Subcutaneous adipose tissue (tissue), 4 donors: ENCODE results near the gene CTAGE1. TPM values are rescaled to one million over a fixed set of nuclear protein-coding genes. Genes with fewer than 3 reads are reported as not detected.

Source experiments
- total RNA-seq, 4 donors: library from RNA; depleted of rRNA; stranded (reverse); fragments of >200 nt; gene quantifications; one replicate each; pipeline ENCODE4 v1.1.0, GENCODE V29; 2016
- TF ChIP-seq, protein P1 (sequence below): fragments of 450-650 bp; IDR thresholded peaks from one replicate; pipeline ENCODE4 v1.5.1; 2016; ENCODE audit warnings: low read depth, mild to moderate bottlenecking, control low read depth, antibody characterized with exemption, moderate library complexity

CTAGE1 gene
- total RNA-seq, 4 donors from 2014 or later: not detected

DNA sequence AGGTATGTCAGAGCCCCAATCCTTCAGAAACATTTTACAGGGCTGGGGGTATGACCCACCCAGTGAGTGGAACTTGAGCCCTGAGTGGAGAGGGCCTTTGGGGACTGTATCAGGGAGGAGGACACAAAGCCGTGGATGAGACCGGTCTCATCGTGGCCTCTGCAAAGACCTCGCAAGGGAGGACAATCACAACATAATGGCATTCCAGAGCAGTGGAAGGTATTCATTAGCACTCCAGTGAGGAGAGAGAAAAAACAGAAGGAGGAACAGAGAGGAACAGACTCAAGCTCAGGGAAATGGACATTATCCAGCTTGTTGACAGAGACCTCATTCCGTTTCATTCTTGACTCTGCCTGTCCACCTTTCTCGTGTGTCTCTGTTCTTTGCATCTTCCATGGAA lies 38.8 kb upstream of the CTAGE1 start:
- TF ChIP-seq, protein P1, sequence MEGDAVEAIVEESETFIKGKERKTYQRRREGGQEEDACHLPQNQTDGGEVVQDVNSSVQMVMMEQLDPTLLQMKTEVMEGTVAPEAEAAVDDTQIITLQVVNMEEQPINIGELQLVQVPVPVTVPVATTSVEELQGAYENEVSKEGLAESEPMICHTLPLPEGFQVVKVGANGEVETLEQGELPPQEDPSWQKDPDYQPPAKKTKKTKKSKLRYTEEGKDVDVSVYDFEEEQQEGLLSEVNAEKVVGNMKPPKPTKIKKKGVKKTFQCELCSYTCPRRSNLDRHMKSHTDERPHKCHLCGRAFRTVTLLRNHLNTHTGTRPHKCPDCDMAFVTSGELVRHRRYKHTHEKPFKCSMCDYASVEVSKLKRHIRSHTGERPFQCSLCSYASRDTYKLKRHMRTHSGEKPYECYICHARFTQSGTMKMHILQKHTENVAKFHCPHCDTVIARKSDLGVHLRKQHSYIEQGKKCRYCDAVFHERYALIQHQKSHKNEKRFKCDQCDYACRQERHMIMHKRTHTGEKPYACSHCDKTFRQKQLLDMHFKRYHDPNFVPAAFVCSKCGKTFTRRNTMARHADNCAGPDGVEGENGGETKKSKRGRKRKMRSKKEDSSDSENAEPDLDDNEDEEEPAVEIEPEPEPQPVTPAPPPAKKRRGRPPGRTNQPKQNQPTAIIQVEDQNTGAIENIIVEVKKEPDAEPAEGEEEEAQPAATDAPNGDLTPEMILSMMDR: no peak

GRCh38 chr18:22456116-22456480 lies 38.4 kb upstream of the CTAGE1 start:
- TF ChIP-seq, protein P1: no peak

DNA sequence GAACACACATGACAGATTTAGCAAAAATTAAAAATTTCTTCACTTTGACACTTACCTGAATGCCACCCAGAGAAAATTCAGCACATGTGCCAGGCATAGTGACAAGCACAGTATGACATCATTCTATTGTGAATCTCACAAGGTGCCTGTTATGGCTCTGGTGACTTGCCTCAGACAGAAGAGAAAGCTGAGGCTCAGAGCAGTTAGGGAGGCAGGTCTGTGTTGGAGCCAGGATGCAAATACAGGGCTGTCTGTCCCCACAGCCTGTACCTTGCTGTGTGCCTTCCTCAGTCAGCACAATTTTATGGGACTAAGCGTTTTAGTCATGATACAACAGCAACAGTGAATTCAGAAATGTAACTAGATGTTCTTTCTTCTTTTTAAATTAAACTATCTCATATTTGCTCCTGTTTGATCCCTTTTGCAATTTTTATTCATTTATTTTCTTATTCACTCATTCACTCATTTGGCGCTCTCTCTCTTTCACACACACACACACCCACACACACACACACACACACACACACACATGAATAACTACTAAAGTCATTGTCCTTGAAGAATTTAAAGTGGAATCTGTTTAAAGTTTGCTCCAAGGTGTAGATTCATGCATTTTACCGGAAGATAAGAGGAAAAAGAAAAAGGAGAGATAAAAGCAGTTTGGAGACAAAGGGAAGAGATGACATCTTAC lies 37.9 kb upstream of the CTAGE1 start:
- TF ChIP-seq, protein P1: no peak

- TF ChIP-seq, protein P1: no peak
These were observed 35.6 kb upstream of the CTAGE1 start for GRCh38 chr18:22453315-22453714.

DNA sequence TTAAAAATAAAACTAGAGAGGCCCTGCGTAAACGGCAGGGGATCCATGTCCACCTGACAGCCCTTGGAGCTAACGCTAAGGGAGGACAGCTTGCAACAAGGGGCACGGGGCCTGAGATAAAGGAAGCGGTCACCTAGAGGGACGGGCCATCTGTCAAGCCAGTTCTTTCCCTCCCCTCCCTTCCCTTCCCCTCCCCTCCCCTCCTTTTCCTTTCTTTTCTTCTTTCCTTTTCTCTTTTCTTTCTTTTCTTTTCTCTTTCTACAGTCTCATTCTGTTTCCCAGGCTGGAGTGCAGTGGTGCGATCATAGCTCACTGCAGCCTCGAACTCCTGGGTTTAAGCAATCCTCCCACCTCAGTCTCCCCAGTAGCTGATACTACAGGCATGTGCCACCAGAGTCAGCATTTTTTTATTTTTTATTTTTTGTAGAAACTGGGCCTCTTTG lies 34.5 kb upstream of the CTAGE1 start:
- TF ChIP-seq, protein P1: no peak

- TF ChIP-seq, protein P1: no peak
These were observed 34.1 kb upstream of the CTAGE1 start for GRCh38 chr18:22451796-22452195.

DNA sequence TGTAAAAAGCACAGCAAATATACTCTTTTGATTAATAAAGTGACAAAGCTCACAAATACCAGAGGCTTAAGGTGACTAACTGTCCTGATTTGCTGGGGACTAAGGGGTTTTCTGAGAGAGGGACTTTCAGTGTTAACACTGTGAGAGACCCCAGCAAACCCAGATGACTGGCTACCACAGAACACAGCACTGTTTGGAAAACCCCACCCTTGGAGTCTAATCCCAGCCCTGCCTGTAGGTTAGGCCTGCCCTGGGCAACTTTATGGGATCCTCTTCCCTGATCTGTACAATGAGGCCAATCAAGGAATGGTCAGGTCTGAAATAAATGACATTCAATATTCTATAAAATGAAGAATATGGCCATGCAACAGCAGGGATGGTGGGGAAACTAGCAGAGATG lies 30.5 kb upstream of the CTAGE1 start:
- TF ChIP-seq, protein P1: no peak
